Measurements from ENCODE around the gene EIF5. TPM values are rescaled to one million over a fixed set of nuclear protein-coding genes. Genes with fewer than 3 reads are reported as not detected.
A peak's percentile ranks its signal among the peaks of the same experiment; 100 is the strongest.

EIF5 gene
- total and polyA plus RNA-seq, 2 of the 8 experiments (the other 6 are each of a cell fraction or from before 2014, with no cell fraction given), result 179 to 323 TPM

GRCh38 chr14:103340480-103341212 lies 6.6 kb downstream of the EIF5 start:
- H3K18ac ChIP-seq (ENCODE audit: extremely low read depth, low read length), result no peak overlapping the region
- H3K4ac ChIP-seq (replicated peaks; ENCODE audit: insufficient read length, low read depth, low read length), result no peak overlapping the region
- H3K4me2 ChIP-seq (ENCODE audit: insufficient read depth in 1 of 2, low read depth in 2 of 2, low read length in 2 of 2), result no peak overlapping the region
- POLR2A ChIA-PET (ENCODE audit: partially characterized antibody), result interaction anchor here (0.7 to 16.0 kb wide), 20 partner anchors 6 to 221 kb away, joined by 3 to 247 read pairs (median 5); partner anchors contain the start of gene BAG5
- 95% methylated on average over 6 of the region's 6 CpGs; no CpG with 5 or more reads in 1 of the 2 experiments for WGBS, 2 experiments (ENCODE audit: extremely low coverage in 1 of 2, insufficient coverage in 1 of 2, insufficient read length in 1 of 2, insufficient replicate concordance in 2 of 2, low coverage in 1 of 2, low lambda C conversion rate in 2 of 2, missing lambda C conversion rate in 1 of 2)
- no peak overlapping the region for H2BK5ac ChIP-seq (ENCODE audit: low read depth, low read length)
- no peak overlapping the region for H3K23ac ChIP-seq (ENCODE audit: insufficient read length)
- H2BK12ac ChIP-seq (ENCODE audit: low read depth, low read length), result no peak overlapping the region
- H4K8ac ChIP-seq (ENCODE audit: extremely low read depth, insufficient read depth, low read length), result no peak overlapping the region
- no peaks in the 10 kb centered on the region; the same call in 1 of the 2 replicates for H3K79me1 ChIP-seq (ENCODE audit: low read depth, low read length)
- H3K79me2 ChIP-seq (ENCODE audit: control insufficient read depth in 1 of 2, insufficient read depth in 2 of 2, low read length in 2 of 2), result peaks cover 0 to 18% of the 10 kb centered on the region in 2 experiments; a peak in 3 of 4 replicates
- no peak overlapping the region for H4K91ac ChIP-seq (replicated peaks; ENCODE audit: insufficient read length, low read length)
- no peak overlapping the region for H3K56ac ChIP-seq (replicated peaks; ENCODE audit: insufficient read length, low read depth, low read length)
- no peak overlapping the region for H2AK5ac ChIP-seq (ENCODE audit: low read depth, low read length)
- no peaks in the 10 kb centered on the region for H3K27me3 ChIP-seq (replicated peaks in 1 of 4; ENCODE audit: control insufficient read depth in 3 of 4, extremely low read depth in 1 of 4, insufficient read depth in 3 of 4, low read length in 3 of 4)
- H2BK120ac ChIP-seq (replicated peaks; ENCODE audit: low read depth, low read length), result no peak overlapping the region
- peaks cover 0 to 4% (median under 1%) of the 10 kb centered on the region in 4 experiments; a peak in 2 of 7 replicates for H3K4me1 ChIP-seq (replicated peaks in 1 of 4; ENCODE audit: control insufficient read depth in 3 of 4, insufficient read depth in 4 of 4, low read length in 3 of 4)
- no peak overlapping the region for H3K14ac ChIP-seq (ENCODE audit: insufficient read length)
- TF ChIP-seq JUND (IDR thresholded peaks at IDR 0.05; ENCODE audit: low read length) (no peak), SAP30 (IDR thresholded peaks at IDR 0.05; ENCODE audit: insufficient read depth, insufficient replicate concordance, low read length) (no peak), EP300 (IDR thresholded peaks at IDR 0.05; ENCODE audit: borderline replicate concordance in 1 of 2, low read depth in 2 of 2, low read length in 2 of 2) (no peak), POLR2AphosphoS5 (IDR thresholded peaks at IDR 0.05; ENCODE audit: low read depth, low read length) (peak; percentile 37; the same call in 1 of the 2 replicates), POLR2A (IDR thresholded peaks at IDR 0.05; ENCODE audit: control extremely low read depth in 1 of 2, low read depth in 2 of 2, low read length in 2 of 2) (peak in 1 of 2 experiments; percentile 19), RFX5 (IDR thresholded peaks at IDR 0.05; ENCODE audit: borderline replicate concordance, low read depth, low read length) (no peak), TAF1 (IDR thresholded peaks at IDR 0.05; ENCODE audit: low read depth, low read length) (no peak)
- no peak overlapping the region for H3K4me3 ChIP-seq (ENCODE audit: extremely low read depth in 1 of 4, insufficient read depth in 2 of 4, low read depth in 3 of 4, low read length in 4 of 4)
- CTCF ChIA-PET (ENCODE audit: partially characterized antibody), result interaction anchor here (1.0 to 1.5 kb wide), 3 partner anchors 30 to 164 kb away, joined by 4 to 6 read pairs (median 4); no protein-coding TSS in a partner anchor
- no peak overlapping the region for H4K5ac ChIP-seq (ENCODE audit: insufficient read length, low read depth, low read length)
- H2AFZ ChIP-seq (ENCODE audit: low read length), result no peak overlapping the region
- H3K9me3 ChIP-seq (ENCODE audit: insufficient read depth in 2 of 2, low read depth in 1 of 2, low read length in 1 of 2), result no peaks in the 10 kb centered on the region
- H2BK20ac ChIP-seq (ENCODE audit: low read length), result no peak overlapping the region
- H3K9ac ChIP-seq (replicated peaks in 1 of 4; ENCODE audit: extremely low read depth in 1 of 4, low read depth in 3 of 4, low read length in 3 of 4), result no peak overlapping the region
- no peak overlapping the region for H2BK15ac ChIP-seq (ENCODE audit: low read length)
- peaks cover 13 to 23% of the 10 kb centered on the region in 2 experiments for H4K20me1 ChIP-seq (replicated peaks in 1 of 2; ENCODE audit: control insufficient read depth in 1 of 2, insufficient read depth in 2 of 2, low read length in 2 of 2)
- DNase-seq (ENCODE audit: low read depth in 1 of 2, low spot score in 2 of 2) (no peak), FAIRE-seq (no peak)
- no peak overlapping the region for H3K27ac ChIP-seq (ENCODE audit: low read depth, low read length)
- peaks cover 55 to 95% (median 82%) of the 10 kb centered on the region in 4 experiments for H3K36me3 ChIP-seq (ENCODE audit: control insufficient read depth in 2 of 4, insufficient read depth in 4 of 4, low read length in 3 of 4)
- no peaks in the 10 kb centered on the region for H3K23me2 ChIP-seq (ENCODE audit: low read depth, low read length)
